Keratinocyte (primary cell): ENCODE measurements around the gene PPFIA1. TPM values are rescaled to one million over a fixed set of nuclear protein-coding genes. Genes with fewer than 3 reads are reported as not detected.

Experiments used
- DNase-seq: peaks from one replicate; pipeline ENCODE4 v3.0.0-alpha.2; 2011; ENCODE audit warnings: low read depth, missing footprints, low spot score
- FAIRE-seq: peaks from 2 replicates; lab custom pipeline; 2011; peaks lifted over from hg19 to GRCh38; lab: Jason Lieb, UNC
- H2AFZ ChIP-seq: 2 replicates; pipeline ENCODE4 v1.6.0; 2012; ENCODE audit warnings: low read length, control low read depth, inconsistent platforms; ENCODE audit not compliant: control insufficient read depth
- H3K27ac ChIP-seq: 2 replicates; pipeline ENCODE4 v1.5.1; 2011; ENCODE audit warnings: low read length; ENCODE audit not compliant: control insufficient read depth, insufficient read depth
- H3K27me3 ChIP-seq: 3 replicates; pipeline ENCODE4 v1.6.0; 2011; ENCODE audit warnings: low read length; ENCODE audit not compliant: control insufficient read depth, insufficient read depth; ENCODE audit errors: extremely low read depth
- H3K36me3 ChIP-seq, 2 experiments: 2 replicates in 1 of 2; 3 replicates in 1 of 2; pipeline ENCODE4 v1.5.1; 2011; ENCODE audit warnings: low read length in 2 of 2, mild to moderate bottlenecking in 1 of 2; ENCODE audit not compliant: control insufficient read depth in 2 of 2, insufficient read depth in 2 of 2; ENCODE audit errors: extremely low read depth in 1 of 2
- H3K4me1 ChIP-seq: 3 replicates; pipeline ENCODE4 v1.5.1; 2011; ENCODE audit warnings: low read length; ENCODE audit not compliant: control insufficient read depth, insufficient read depth; ENCODE audit errors: extremely low read depth
- H3K4me2 ChIP-seq: 3 replicates; pipeline ENCODE4 v1.6.0; 2011; ENCODE audit warnings: low read depth, low read length; ENCODE audit not compliant: control insufficient read depth, insufficient read depth; ENCODE audit errors: extremely low read depth
- H3K4me3 ChIP-seq, 3 experiments: fragments of 200-600 bp in 1 of 3; sonication (generic) in 1 of 3; 2 replicates in 2 of 3; 3 replicates in 1 of 3; pipeline ENCODE4 v1.5.1; 2011 to 2016; ENCODE audit warnings: low read length in 3 of 3, mild to moderate bottlenecking in 3 of 3, control low read depth in 2 of 3, inconsistent platforms in 1 of 3, low read depth in 1 of 3, mixed read lengths in 1 of 3, mixed run types in 1 of 3, moderate library complexity in 1 of 3; ENCODE audit not compliant: control insufficient read depth in 2 of 3, insufficient read depth in 2 of 3; ENCODE audit errors: extremely low read depth in 1 of 3
- H3K79me2 ChIP-seq: 2 replicates; pipeline ENCODE4 v1.6.0; 2012; ENCODE audit warnings: low read length; ENCODE audit not compliant: control insufficient read depth, insufficient read depth
- H3K9ac ChIP-seq: 3 replicates; pipeline ENCODE4 v1.6.0; 2011; ENCODE audit warnings: low read length; ENCODE audit not compliant: control insufficient read depth, insufficient read depth; ENCODE audit errors: extremely low read depth
- H3K9me1 ChIP-seq: 3 replicates; pipeline ENCODE4 v1.6.0; 2011; ENCODE audit warnings: low read length; ENCODE audit not compliant: control insufficient read depth, insufficient read depth; ENCODE audit errors: extremely low read depth
- H3K9me3 ChIP-seq: 2 replicates; pipeline ENCODE4 v1.5.1; 2012; ENCODE audit warnings: low read depth, low read length; ENCODE audit not compliant: control insufficient read depth
- H4K20me1 ChIP-seq: 3 replicates; pipeline ENCODE4 v1.6.0; 2011; ENCODE audit warnings: low read length; ENCODE audit not compliant: control insufficient read depth, insufficient read depth; ENCODE audit errors: extremely low read depth
- CTCF ChIP-seq, 3 experiments: IDR thresholded peaks in 1 of 3; conservative IDR thresholded peaks in 1 of 3; optimal IDR thresholded peaks in 1 of 3; 2 replicates in 2 of 3; 3 replicates in 1 of 3; pipeline versions ENCODE3 to v1.5.1; 2011; ENCODE audit warnings: low read length in 3 of 3, mild to moderate bottlenecking in 3 of 3, moderate library complexity in 2 of 3, control low read depth in 1 of 3, inconsistent platforms in 1 of 3; ENCODE audit not compliant: insufficient read depth in 2 of 3; ENCODE audit errors: extremely low read depth in 1 of 3
- EZH2 ChIP-seq: IDR thresholded peaks from one replicate; pipeline ENCODE4 v1.6.1; 2012; ENCODE audit warnings: inconsistent platforms, mild to moderate bottlenecking, low read length, moderate library complexity
- dilution Hi-C: fragments of 300-500 bp; cut with MboI; formaldehyde crosslinking; loops from one replicate; pipeline ENCODE4 v1.7.0; 2020; ENCODE audit warnings: low sequenced_read_pairs; ENCODE audit not compliant: extremely low pct_ligation_motif_present
- polyA plus RNA-seq, 5 experiments: library from polyadenylated mRNA; depleted of rRNA in 3 of 5; stranded (reverse) in 3 of 5; stranded (forward) in 1 of 5; unstranded in 1 of 5; fragments of >200 nt; gene quantifications; 1 replicate in 1 of 5; 2 replicates in 3 of 5; 3 replicates in 1 of 5; pipeline versions ENCODE4 v1.2.1 to v1.2.3, GENCODE V29; 2011 to 2012; ENCODE audit warnings: missing spikeins in 2 of 5, low read depth in 1 of 5, low replicate concordance in 1 of 5

The PPFIA1 gene
- polyA plus RNA-seq, 1 donor (not counting 4 experiments of a cell fraction or from before 2014, with no cell fraction given): 27.6 TPM

DNA sequence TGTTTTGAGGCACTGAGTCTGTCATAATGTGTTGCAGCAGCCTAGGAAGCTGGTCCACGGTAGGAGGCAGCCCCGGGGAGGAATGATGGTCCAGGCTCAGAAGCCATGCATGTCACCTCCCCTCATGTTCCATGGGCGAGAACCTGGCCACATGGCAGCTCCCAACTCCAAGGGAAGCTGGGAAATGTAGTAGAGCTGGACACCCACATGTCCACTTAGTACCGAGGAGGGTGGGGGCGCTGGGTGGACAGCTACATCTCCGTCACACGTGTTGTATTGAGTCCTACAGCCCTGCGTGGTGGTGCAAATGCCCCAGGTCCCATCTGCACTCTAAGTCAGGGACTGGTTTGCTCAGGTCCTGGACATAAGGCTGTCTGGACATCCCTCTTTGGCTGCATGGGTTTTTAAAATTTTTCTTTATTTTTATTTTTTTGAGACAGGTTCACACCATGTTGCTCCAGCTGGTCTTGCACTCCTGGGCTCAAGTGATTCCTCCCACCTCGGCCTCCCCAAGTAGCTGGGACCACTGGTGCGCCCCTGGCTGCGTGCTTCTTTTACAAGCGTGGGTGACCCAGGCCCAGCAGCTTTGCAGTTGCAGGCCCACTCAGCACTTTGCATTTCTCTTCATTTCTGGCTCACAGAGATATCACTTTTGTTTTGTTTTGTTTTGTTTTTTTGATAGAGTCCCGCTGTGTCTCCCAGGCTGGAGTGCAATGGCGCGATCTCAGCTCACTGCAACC, 123.9 kb downstream of the PPFIA1 start:
- no peak for FAIRE-seq
- no peak overlapping the region for H2AFZ ChIP-seq

DNA sequence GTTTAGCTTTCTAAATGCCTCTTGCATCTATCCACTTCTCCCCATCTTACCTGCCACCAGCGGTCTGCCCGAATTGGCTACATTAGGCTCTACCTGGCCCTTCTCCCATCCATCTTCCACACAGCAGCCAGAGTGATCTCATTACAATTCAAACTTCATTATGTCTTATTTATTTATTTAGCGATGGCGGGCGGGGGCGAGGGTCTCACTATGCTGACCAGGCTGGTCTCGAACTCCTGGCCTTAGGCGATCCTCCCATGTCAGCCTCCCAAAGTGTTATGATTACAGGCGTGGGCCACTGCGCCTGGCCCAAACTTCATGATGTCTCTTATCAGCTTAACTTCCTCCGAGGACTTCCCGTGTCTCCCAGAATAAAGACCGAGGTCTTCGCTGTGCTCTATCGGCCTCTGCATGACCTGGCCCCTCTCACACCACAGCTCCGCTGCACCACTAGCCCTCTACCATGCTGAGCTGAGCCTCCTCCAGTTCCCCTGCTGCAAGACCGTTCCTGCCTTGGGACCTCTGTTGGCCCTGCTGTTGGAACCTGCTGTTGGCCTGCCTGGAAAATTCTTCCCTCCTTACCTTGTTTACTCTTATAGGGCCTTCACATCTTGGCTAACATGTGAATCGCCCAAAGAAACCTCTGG, 127.0 kb downstream of the PPFIA1 start:
- Histone ChIP-seq H3K36me3 (peaks cover 6 to 10% of the 10 kb centered on the region in 2 experiments), H4K20me1 (peaks cover 22% of the 10 kb centered on the region), H3K9me1 (peaks cover 12% of the 10 kb centered on the region), H3K9ac (peak overlapping the region; percentile 97), H3K9me3 (no peaks in the 10 kb centered on the region), H3K4me1 (peaks cover 21% of the 10 kb centered on the region), H3K79me2 (peaks cover 66% of the 10 kb centered on the region), H3K27ac (peak overlapping the region; percentile 98), H3K4me3 (peak overlapping the region; percentile 60 to 97 (median 95)), H2AFZ (peak overlapping the region; percentile 84), H3K27me3 (no peaks in the 10 kb centered on the region), H3K4me2 (peak overlapping the region; percentile 99)
- no peak for TF ChIP-seq CTCF (optimal IDR thresholded peaks at IDR 0.05 in 1 of 3, IDR thresholded peaks at IDR 0.05 in 1 of 3, conservative IDR thresholded peaks at IDR 0.05 in 1 of 3; ENCODE audit: extremely low read depth in 1 of 3, insufficient read depth in 2 of 3, low read length in 3 of 3)
- no peak for TF ChIP-seq EZH2
- DNase-seq (no peak), FAIRE-seq (no peak)
- dilution Hi-C loops: no loop called here

More for the DNA sequence above, 123.9 kb downstream of the PPFIA1 start:
- Histone ChIP-seq H3K27ac (no peak overlapping the region), H3K79me2 (peaks cover 37% of the 10 kb centered on the region), H3K4me2 (no peak overlapping the region), H3K4me1 (peaks cover 8% of the 10 kb centered on the region), H3K9ac (no peak overlapping the region), H3K27me3 (no peaks in the 10 kb centered on the region), H3K36me3 (no peaks in the 10 kb centered on the region), H3K4me3 (no peak overlapping the region), H3K9me1 (peaks cover 2% of the 10 kb centered on the region), H3K9me3 (no peaks in the 10 kb centered on the region), H4K20me1 (no peaks in the 10 kb centered on the region)
- TF ChIP-seq CTCF (optimal IDR thresholded peaks at IDR 0.05 in 1 of 3, IDR thresholded peaks at IDR 0.05 in 1 of 3, conservative IDR thresholded peaks at IDR 0.05 in 1 of 3; ENCODE audit: extremely low read depth in 1 of 3, insufficient read depth in 2 of 3, low read length in 3 of 3) (no peak), EZH2 (no peak)
- dilution Hi-C loops: no loop called here
- DNase-seq: no peak
